Kidney (tissue), 14 donors: Measurements from ENCODE around the gene KREMEN2. TPM values are rescaled to one million over a fixed set of nuclear protein-coding genes. Genes with fewer than 3 reads are reported as not detected.

Experiments
- DNase-seq, 5 donors: peaks; one replicate each; pipeline ENCODE4 v3.0.0-alpha.2; 2013 to 2020
- FAIRE-seq: peaks from 2 replicates; lab custom pipeline; 2012; peaks lifted over from hg19 to GRCh38; lab: Jason Lieb, UNC
- H3K27ac ChIP-seq, 2 donors: one replicate each; pipeline ENCODE4 v1.7.0; 2013; ENCODE audit warnings: low read depth in 2 of 2, low read length in 2 of 2, inconsistent platforms in 1 of 2
- H3K27me3 ChIP-seq: one replicate; pipeline ENCODE4 v1.7.1; 2013; ENCODE audit warnings: low read length, inconsistent platforms; ENCODE audit not compliant: control insufficient read depth, insufficient read depth
- H3K36me3 ChIP-seq, 3 donors: one replicate each; pipeline versions ENCODE4 v1.7.0 to v1.7.1; 2013; ENCODE audit warnings: low read length in 3 of 3, control low read depth in 1 of 3, inconsistent platforms in 1 of 3; ENCODE audit not compliant: insufficient read depth in 3 of 3, control insufficient read depth in 2 of 3
- H3K4me1 ChIP-seq, 3 donors: one replicate each; pipeline versions ENCODE4 v1.7.0 to v1.7.1; 2013; ENCODE audit warnings: low read length in 3 of 3, inconsistent platforms in 1 of 3, low read depth in 1 of 3; ENCODE audit not compliant: control insufficient read depth in 2 of 3, insufficient read depth in 2 of 3
- H3K4me3 ChIP-seq, 3 donors: one replicate each; pipeline versions ENCODE4 v1.7.0 to v1.8.1; 2013; ENCODE audit warnings: low read length in 3 of 3, control low read depth in 1 of 3, inconsistent platforms in 1 of 3
- H3K9ac ChIP-seq, 3 donors: one replicate each; pipeline versions ENCODE4 v1.7.0 to v1.7.1; 2013; ENCODE audit warnings: low read length in 3 of 3, control low read depth in 1 of 3, inconsistent platforms in 1 of 3
- H3K9me3 ChIP-seq, 3 donors: one replicate each; pipeline versions ENCODE4 v1.7.0 to v1.7.1; 2013; ENCODE audit warnings: low read length in 3 of 3, control low read depth in 1 of 3, inconsistent platforms in 1 of 3; ENCODE audit not compliant: control insufficient read depth in 2 of 3, insufficient read depth in 1 of 3
- CTCF ChIP-seq: IDR thresholded peaks from 3 replicates; pipeline ENCODE4 v1.5.1; 2012; ENCODE audit warnings: mild to moderate bottlenecking, moderate library complexity, borderline replicate concordance; ENCODE audit not compliant: insufficient read depth; ENCODE audit errors: extremely low read depth
- intact Hi-C: fragments of 100-400 bp; cut with DNase I; formaldehyde crosslinking; loops from one replicate; pipeline ENCODE4 v1.11.1; 2022
- polyA plus RNA-seq: library from polyadenylated mRNA; stranded (reverse); fragments of 350-450 nt; fragmentation: Illumina TruSeq; extraction: RNeasy Lipid Tissue Mini Kit (QIAGEN cat#74804); gene quantifications from one replicate; pipeline ENCODE4 v1.2.3, GENCODE V29; 2014; ENCODE audit warnings: low read depth, low replicate concordance; ENCODE audit not compliant: insufficient read depth
- total RNA-seq: library from RNA; stranded (reverse); fragmentation: NEBNext Ultra II Directional; extraction: Animal tissue kit (Norgen Biotek cat#: 25700); gene quantifications from one replicate; pipeline ENCODE4 v1.2.1, GENCODE V29; 2021
- donor health status: control.
- donor health status: control.
- donor health status: control.
- donor health status: control.
- donor health status: control.
- donor health status: DM: yes; HTN: yes; CAD: no.
- donor health status: Normal renal cell carcinoma (clear cell type).

Gene KREMEN2
- total and polyA plus RNA-seq, 2 donors from 2014 or later, result not detected

GRCh38 chr16:2955779-2956578, 8.1 kb upstream of the KREMEN2 start:
- Histone ChIP-seq H3K4me1 (no peaks in the 10 kb centered on the region), H3K9me3 (no peaks in the 10 kb centered on the region), H3K4me3 (no peak overlapping the region), H3K27ac (no peak overlapping the region), H3K9ac (no peak overlapping the region), H3K36me3 (no peaks in the 10 kb centered on the region), H3K27me3 (no peaks in the 10 kb centered on the region)
- DNase-seq (peak in 2 of 5 donors; percentile 15 to 71), FAIRE-seq (no peak)
- intact Hi-C loops, result no loop called here
- no peak for TF ChIP-seq CTCF

- DNase-seq (no peak), FAIRE-seq (no peak)
- Histone ChIP-seq H3K4me3 (no peak overlapping the region), H3K27ac (no peak overlapping the region), H3K9ac (no peak overlapping the region), H3K27me3 (no peaks in the 10 kb centered on the region), H3K36me3 (no peaks in the 10 kb centered on the region), H3K4me1 (no peaks in the 10 kb centered on the region), H3K9me3 (no peaks in the 10 kb centered on the region)
- intact Hi-C loops, result no loop called here
- no peak for TF ChIP-seq CTCF
Measured at GRCh38 chr16:2956579-2956956, 7.5 kb upstream of the KREMEN2 start.

- Histone ChIP-seq H3K9me3 (no peaks in the 10 kb centered on the region), H3K27ac (no peak overlapping the region), H3K4me3 (no peak overlapping the region), H3K9ac (no peak overlapping the region), H3K27me3 (no peaks in the 10 kb centered on the region), H3K36me3 (no peaks in the 10 kb centered on the region), H3K4me1 (peaks cover 0 to 7% (median 0%) of the 10 kb centered on the region in 3 donors)
- FAIRE-seq (no peak), DNase-seq (no peak)
- intact Hi-C loops, result no loop called here
- no peak for TF ChIP-seq CTCF
Measured at GRCh38 chr16:2959206-2959605, 4.9 kb upstream of the KREMEN2 start.
